SK-N-SH treated with all-trans-retinoic acid at 6 μM for 48 hours (cell line): ENCODE measurements around the gene POMP.

Experiments
- ARNTL ChIP-seq: fragments of 450-650 bp; formaldehyde crosslinking; IDR thresholded peaks from 2 replicates; pipeline ENCODE4 v1.5.0; 2020; ENCODE audit warnings: low read depth, mild to moderate bottlenecking, moderate library complexity, borderline replicate concordance
- CREB5 ChIP-seq: fragments of 250-450 bp; sonication (Bioruptor Pico); IDR thresholded peaks from 2 replicates; pipeline ENCODE4 v1.5.1; 2020; ENCODE audit warnings: low read depth, mild to moderate bottlenecking, moderate library complexity
- CSDC2 ChIP-seq: fragments of 250-450 bp; sonication (Bioruptor Pico); IDR thresholded peaks from 2 replicates; pipeline ENCODE4 v1.5.0; 2020; ENCODE audit warnings: mild to moderate bottlenecking, moderate library complexity
- RARB ChIP-seq: fragments of 250-450 bp; sonication (Bioruptor Pico); IDR thresholded peaks from 2 replicates; pipeline ENCODE4 v1.8.0; 2021; ENCODE audit warnings: mild to moderate bottlenecking, moderate library complexity
- TCF4 ChIP-seq: fragments of 250-450 bp; sonication (Bioruptor Pico); IDR thresholded peaks from 2 replicates; pipeline ENCODE4 v1.8.0; 2021; ENCODE audit warnings: mild to moderate bottlenecking, moderate library complexity, borderline replicate concordance
- TOX ChIP-seq: fragments of 250-450 bp; sonication (Bioruptor Pico); IDR thresholded peaks from 2 replicates; pipeline ENCODE4 v1.8.0; 2021; ENCODE audit warnings: mild to moderate bottlenecking, moderate library complexity, borderline replicate concordance

GRCh38 chr13:28610996-28611395 lies 47.9 kb upstream of the POMP start:
- TF ChIP-seq CREB5 (CRISPR knock-in tag) = no peak
- TF ChIP-seq TOX = no peak
- no peak for TF ChIP-seq CSDC2 (CRISPR knock-in tag)
- no peak for TF ChIP-seq RARB (CRISPR knock-in tag)
- no peak for TF ChIP-seq ARNTL (CRISPR knock-in tag)
- no peak for TF ChIP-seq TCF4 (CRISPR knock-in tag)
